T follicular helper cell (primary cell): ENCODE data around the gene AP3S2.
"Not testable (repeated sequence)": the region's sequence is repeated elsewhere in the genome, so short reads cannot be mapped to it uniquely, and the experiment has no call there.

Experiments
- DNase-seq: peaks from one replicate; pipeline ENCODE4 v3.0.0-alpha.2; 2020; ENCODE audit warnings: low read depth

The AP3S2 gene

DNA sequence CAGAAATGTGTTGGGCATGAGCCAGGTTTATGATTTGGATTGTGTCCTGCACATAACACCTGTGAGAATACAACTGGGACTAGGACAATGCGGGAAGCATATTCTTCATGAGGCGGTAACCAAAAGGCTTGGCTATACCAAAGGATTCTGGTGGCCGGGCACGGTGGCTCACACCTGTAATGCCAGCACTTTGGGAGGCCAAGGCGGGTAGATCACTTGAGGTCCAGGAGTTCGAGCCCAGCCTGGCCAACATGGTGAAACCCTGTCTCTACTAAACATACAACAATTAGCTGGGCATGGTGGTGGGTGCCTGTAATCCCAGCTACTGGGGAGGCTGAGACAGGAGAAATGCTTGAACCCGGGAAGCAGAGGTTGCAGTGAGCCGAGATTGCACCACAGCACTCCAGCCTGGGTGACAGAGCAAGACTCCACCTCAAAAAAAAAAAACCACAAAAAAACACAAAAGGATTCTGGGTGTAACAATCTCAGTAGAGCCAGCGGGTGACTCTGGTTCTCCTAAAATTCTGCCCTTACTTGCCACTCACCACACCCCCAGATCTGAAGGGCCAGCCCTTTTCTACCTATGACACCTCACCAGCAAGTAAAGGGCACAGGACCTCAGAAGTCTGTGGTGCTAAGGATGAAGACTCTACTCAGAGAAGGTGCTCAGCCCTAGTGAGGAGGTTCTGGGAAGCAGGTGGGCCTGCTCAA lies 59.2 kb downstream of the AP3S2 start:
- DNase-seq = not testable (repeated sequence)

DNA sequence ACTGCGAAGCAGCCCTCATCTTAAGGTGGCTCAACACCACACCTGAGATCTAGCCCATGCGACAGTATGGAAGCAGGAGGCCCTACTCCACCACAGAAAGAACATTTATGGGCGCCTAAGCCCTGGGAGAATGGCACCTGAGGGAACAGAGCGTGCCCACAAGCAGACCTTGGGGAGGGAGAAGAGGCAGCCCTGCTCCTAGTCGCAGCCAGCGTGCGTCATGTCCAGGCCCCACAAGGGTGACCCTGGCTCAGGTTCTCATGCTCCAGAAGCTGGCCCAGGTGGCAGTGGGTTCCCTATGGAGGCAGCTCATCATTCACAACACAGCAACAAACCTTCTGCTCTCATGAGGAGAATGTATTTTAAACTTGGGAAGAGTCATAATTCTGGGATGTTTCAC lies 59.8 kb downstream of the AP3S2 start:
- DNase-seq = no peak

GRCh38 chr15:89830639-89831038 lies 63.2 kb downstream of the AP3S2 start:
- no peak for DNase-seq

DNA sequence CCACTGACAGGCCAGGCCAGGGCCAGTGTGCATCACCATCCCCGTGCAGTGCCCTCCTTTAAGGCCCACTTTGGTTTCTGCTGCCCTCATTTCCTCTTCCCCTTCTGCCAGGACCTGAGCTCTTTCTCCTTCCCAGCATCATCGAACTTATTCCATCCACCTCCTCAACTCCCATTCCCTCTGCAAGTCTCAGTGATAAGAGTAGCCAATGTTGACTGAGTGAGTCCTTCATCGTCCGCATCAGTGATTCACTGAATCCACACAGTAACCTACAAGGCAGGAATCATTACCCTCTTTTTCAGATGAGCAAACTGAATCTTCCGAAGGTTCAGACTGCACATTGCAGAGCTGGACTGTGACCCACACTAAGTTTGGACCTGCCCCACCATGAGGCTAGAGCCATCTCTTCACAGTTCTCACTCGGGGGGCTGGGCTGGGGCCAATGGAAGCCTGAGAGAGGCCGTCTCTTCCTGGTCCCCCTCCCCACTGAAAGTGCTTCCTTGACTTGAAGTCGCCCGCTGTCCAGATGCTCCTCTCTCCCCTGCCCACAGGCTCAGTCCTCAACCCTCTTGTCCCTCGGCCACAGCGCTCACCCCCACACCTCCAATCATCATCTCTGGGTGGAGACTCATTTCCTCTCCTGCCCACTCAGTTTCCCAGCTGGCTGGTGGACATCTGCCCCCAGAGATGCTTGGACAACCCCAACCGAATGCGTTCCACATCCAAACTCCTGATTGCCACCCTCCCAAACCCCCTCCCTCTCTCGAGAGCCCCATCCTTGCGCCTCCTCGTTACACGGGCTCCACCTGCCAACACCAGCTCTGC lies 64.0 kb downstream of the AP3S2 start:
- no peak for DNase-seq

DNA sequence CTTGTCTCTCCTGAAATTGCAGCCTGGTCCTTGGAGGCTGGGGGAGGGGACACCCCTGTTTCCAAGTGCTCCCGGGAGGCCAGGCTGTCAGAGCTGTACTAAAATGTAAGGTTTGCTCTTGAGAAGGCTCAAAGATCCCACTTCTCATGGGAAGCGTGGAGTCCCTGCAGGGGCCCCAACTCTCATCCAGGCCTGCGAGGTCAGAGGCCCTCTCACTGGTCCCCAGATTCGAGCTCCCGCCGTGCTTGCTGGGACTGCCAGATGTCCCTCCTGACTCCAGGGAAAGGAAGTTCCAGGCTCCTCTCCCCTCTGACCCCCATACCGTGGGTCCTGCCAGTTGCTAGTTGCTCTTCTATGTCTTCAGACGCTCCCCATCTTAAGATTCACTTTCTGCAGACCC lies 64.6 kb downstream of the AP3S2 start:
- no peak for DNase-seq

- DNase-seq = no peak
Observed at GRCh38 chr15:89828281-89829145, 65.3 kb downstream of the AP3S2 start.

GRCh38 chr15:89827829-89828228 lies 66.0 kb downstream of the AP3S2 start:
- no peak for DNase-seq

DNA sequence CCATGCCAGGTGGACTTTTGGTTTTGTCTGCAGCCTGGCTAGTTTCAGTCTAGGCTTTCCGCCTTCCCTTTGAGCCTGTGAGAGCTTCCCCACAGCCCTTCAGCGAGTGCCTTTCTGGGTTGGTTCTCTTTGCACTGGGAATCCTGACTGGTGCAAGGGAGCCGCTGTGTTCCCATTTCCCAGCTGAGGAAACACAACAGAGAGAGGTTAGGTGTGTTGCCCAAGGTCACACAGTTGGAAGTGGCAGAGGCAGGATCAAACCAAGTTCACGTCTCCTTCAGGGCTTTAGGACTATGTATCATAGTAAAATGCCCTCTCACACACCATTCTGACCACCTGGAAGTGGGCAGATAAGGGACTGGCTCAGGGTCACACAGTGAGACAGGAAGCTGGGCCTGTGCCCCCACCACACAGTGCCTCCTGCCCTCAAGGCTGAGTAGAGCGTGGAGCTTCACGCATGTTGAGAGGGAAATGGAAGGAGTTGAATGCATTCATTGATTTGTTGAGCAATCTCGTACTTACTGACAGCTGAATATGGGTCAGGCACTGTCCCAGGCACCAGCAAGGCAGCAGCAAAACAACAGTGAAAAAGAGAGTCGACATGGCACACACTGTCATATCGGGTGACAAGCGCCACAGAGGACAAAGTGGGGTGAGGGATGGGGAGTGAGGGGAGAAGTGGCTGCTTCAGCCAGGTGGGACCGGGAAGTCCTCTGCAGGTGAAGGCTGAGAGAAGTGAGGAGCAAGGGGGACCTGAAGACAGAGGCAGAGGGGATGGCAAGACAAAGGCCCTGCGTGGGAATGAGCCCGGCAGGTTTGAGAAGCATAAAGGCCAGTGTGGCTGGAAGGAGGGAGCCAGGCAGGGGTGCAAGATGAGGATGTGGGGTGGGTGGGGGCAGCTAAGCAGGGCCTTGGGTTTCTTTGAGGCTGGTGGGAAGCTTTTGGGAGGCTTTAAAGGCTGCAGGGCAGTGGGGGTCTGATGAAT lies 66.8 kb downstream of the AP3S2 start:
- no peak for DNase-seq

DNA sequence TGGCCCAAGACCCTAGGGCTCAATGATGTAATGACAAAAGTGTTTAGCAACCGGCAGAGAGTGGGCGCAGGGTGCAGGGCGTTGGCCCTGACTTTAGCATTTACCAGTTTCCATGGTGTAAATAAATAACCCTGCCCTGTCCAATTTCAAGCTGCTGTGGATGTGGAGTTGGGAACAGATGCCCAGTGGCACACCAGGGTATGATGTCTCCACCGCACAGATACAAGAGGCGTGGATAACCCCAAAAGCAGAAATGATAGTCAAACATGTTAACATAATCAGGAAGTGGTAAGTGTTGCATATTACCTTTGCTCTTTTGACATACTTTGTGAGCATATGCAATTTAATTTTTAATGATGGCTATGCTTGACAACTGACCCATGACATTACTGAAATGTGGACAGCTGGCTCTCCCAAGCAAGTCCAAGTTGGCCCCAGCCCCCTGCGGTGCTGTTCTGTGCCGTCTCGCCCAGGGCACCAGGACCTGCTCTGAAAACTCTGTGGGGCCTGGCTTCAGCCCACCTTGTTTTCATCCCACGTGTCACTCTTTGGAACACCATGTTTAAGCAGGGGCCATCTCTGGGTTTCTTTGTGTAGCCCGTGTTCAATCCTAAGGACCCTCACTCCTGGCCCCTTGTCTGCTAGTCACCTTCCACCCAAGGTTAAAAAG lies 68.4 kb downstream of the AP3S2 start:
- no peak for DNase-seq

DNA sequence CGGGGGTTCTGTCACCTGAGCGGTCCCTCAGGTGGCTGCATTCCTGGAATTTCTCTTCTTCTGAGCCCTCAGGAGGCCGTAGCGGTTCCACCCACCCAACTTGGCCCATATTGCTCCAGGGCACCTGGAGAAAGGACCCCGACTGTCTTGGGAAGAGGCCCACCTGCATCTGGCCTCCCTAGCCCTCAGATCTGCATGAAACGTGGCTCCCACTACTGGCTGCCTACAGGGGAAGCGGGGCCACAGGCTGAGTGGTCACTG lies 69.3 kb downstream of the AP3S2 start:
- no peak for DNase-seq

DNA sequence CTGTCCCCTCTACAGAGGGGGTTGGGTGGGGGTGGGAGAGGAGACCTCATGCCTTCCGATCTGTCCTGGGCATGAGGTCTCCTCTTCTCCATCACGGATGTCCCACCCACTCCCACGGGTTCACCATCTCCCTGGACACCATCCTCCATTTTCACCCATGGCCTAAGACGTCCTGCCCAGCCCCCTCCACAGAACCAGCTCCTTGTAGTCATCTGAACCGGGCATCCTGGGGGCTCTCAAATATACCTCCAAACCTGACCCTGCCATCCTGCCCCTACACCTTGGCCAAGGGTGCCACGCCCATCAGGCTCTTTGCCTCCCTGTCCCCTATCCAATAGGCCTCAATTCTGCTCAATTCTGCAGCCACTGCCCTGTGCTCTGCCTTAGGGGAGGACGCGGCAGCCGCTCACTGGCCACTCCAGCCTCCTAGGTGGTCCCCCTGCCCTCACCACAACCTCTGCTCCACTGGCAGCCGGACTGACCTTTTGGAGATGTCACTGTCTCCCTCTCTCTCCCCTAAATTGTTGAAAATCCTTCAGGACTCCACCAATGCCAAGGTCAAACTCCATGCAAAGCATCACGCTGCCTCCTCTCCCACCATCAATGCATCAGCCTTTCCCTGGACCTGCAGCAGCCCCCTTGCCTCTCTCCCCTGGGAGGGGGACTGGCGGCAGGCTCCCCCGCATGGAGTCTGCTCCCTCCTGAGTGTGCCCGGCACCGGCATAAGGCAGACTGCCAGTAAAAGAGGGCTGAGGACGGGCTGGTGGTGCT lies 69.8 kb downstream of the AP3S2 start:
- DNase-seq = no peak

- DNase-seq = no peak
Observed at GRCh38 chr15:89822951-89823711, 70.7 kb downstream of the AP3S2 start.

DNA sequence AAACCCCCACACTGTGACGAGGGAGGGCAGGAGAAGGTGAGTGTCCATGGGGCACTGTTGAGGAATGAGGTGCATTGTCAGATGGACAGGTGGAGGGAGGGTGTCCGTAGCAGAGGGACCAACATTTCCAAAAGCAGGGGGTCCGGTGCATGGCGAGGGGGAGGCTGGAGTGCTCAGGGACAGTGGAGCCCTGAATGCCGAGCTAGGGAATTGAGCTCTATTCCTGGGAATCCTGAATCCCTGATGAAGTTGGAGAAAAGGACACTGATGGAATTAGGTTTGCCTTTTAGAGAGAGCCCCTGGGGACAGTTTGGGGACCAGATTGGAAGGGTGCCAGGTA lies 71.2 kb downstream of the AP3S2 start:
- no peak for DNase-seq

DNA sequence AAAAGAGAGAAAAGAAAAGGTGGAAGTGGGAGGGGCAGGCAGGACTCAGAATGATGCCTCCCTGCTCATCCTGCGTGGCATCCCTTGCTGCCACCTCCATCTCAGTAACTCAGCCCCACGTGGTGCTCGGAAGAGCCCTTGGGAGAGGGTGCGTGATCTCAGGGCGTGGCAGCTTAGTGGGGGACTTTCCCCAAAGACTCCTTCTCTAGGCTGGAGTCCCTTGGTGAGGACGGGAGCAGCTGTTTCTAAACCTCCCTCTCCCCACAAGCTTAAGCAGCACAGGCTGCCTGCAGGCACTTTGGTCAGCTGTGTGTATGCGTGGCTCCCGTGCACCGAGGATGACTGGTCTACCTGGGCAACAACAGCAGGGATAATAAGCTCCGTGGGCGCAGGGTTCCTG lies 71.8 kb downstream of the AP3S2 start:
- no peak for DNase-seq

- no peak for DNase-seq
Observed at GRCh38 chr15:89820666-89821611, 72.9 kb downstream of the AP3S2 start.

GRCh38 chr15:89818287-89818686 lies 75.5 kb downstream of the AP3S2 start:
- no peak for DNase-seq

- DNase-seq = no peak
Observed at GRCh38 chr15:89817701-89818280, 76.0 kb downstream of the AP3S2 start.

- DNase-seq = no peak
Observed at GRCh38 chr15:89815769-89816168, 78.0 kb downstream of the AP3S2 start.
